GM12878 (cell line): ENCODE measurements around the gene NT5C3B. TPM values are rescaled to one million over a fixed set of nuclear protein-coding genes. Genes with fewer than 3 reads are reported as not detected.
A peak's percentile ranks its signal among the peaks of the same experiment; 100 is the strongest.

Experiments used
- ATAC-seq: fragments of 200-7000 bp; cut with Tn5 transposase; 3 replicates; pipeline ENCODE4 v1.9.1; 2020; ENCODE audit warnings: mild to moderate bottlenecking, moderate library complexity
- BruUV-seq: library from RNA; stranded (reverse); fragments of 400-500 nt; replicated peaks from 2 replicates; lab custom pipeline; 2021; lab: Mats Ljungman, UMichigan
- CTCF ChIA-PET: fragments of 300-600 bp; sonication (Branson Sonifier 250); formaldehyde crosslinking; extraction: SDS; loops from one replicate; lab custom pipeline; 2021; ENCODE audit warnings: inconsistent platforms; lab: Yijun Ruan, JAX
- POLR2A ChIA-PET: fragments of 350-600 bp; formaldehyde crosslinking; extraction: SDS; loops from one replicate; lab custom pipeline; 2021; ENCODE audit warnings: inconsistent platforms; lab: Charles Lee
- RAD21 ChIA-PET: fragments of 300-600 bp; sonication (Branson Sonifier 250); formaldehyde crosslinking; loops from one replicate; lab custom pipeline; 2023; ENCODE audit warnings: antibody characterized with exemption; ENCODE audit not compliant: unreplicated experiment; lab: Charles Lee
- SMC1A ChIA-PET: fragments of 300-600 bp; sonication (Branson Sonifier 250); formaldehyde crosslinking; loops from one replicate; lab custom pipeline; 2023; ENCODE audit not compliant: unreplicated experiment, uncharacterized antibody; lab: Charles Lee
- DNase-seq: peaks from one replicate; pipeline ENCODE4 v3.0.0-alpha.2; 2011; ENCODE audit warnings: low read depth, low spot score
- FAIRE-seq: peaks from 3 replicates; lab custom pipeline; 2011; peaks lifted over from hg19 to GRCh38; lab: Jason Lieb, UNC
- H2AFZ ChIP-seq: 2 replicates; pipeline ENCODE4 v1.6.0; 2011; ENCODE audit warnings: low read depth, low read length, control low read depth; ENCODE audit not compliant: control insufficient read depth
- H3K27ac ChIP-seq: 2 replicates; pipeline ENCODE4 v1.5.1; 2011; ENCODE audit warnings: control low read depth; ENCODE audit not compliant: control insufficient read depth, insufficient read depth
- H3K27me3 ChIP-seq, 2 experiments: replicated peaks in 1 of 2; 2 replicates each; pipeline versions ENCODE4 v1.6.0 to v1.6.1; 2011; ENCODE audit warnings: low read length in 1 of 2; ENCODE audit not compliant: control insufficient read depth in 2 of 2, insufficient read depth in 2 of 2
- H3K36me3 ChIP-seq, 2 experiments: 2 replicates each; pipeline ENCODE4 v1.5.1; 2011; ENCODE audit warnings: low read length in 1 of 2; ENCODE audit not compliant: control insufficient read depth in 2 of 2, insufficient read depth in 2 of 2
- H3K4me1 ChIP-seq: 2 replicates; pipeline ENCODE4 v1.6.1; 2011; ENCODE audit warnings: mild to moderate bottlenecking, low read length, moderate library complexity, mixed read lengths; ENCODE audit not compliant: control insufficient read depth, insufficient read depth
- H3K4me2 ChIP-seq: 2 replicates; pipeline ENCODE4 v1.6.0; 2011; ENCODE audit warnings: control low read depth; ENCODE audit not compliant: control insufficient read depth, insufficient read depth
- H3K4me3 ChIP-seq: fragments of 200-600 bp; sonication (generic); 2 replicates; pipeline ENCODE4 v1.5.1; 2016
- H3K79me2 ChIP-seq: 2 replicates; pipeline ENCODE4 v1.6.0; 2011; ENCODE audit warnings: low read length; ENCODE audit not compliant: control insufficient read depth, insufficient read depth
- H3K9ac ChIP-seq: 2 replicates; pipeline ENCODE4 v1.8.0; 2011; ENCODE audit warnings: low read length, control low read depth, mixed read lengths; ENCODE audit not compliant: control insufficient read depth, insufficient read depth
- H3K9me3 ChIP-seq: replicated peaks from 3 replicates; pipeline ENCODE4 v1.5.1; 2011; ENCODE audit warnings: mild to moderate bottlenecking, low read length; ENCODE audit not compliant: control insufficient read depth, insufficient read depth
- H4K20me1 ChIP-seq: 2 replicates; pipeline ENCODE4 v1.6.0; 2011; ENCODE audit not compliant: control insufficient read depth, insufficient read depth
- ASH2L ChIP-seq: fragments of 300-600, 200-600 bp; sonication (generic); IDR thresholded peaks from 2 replicates; pipeline ENCODE4 v1.6.1; 2017; ENCODE audit warnings: low read depth, mild to moderate bottlenecking, borderline replicate concordance
- BCL3 ChIP-seq: IDR thresholded peaks from 2 replicates; pipeline ENCODE4 v1.6.1; 2011; ENCODE audit warnings: borderline replicate concordance, low read depth, mild to moderate bottlenecking, moderate library complexity, low read length; ENCODE audit not compliant: insufficient read depth, poor library complexity, severe bottlenecking
- CREM ChIP-seq: IDR thresholded peaks from 2 replicates; pipeline ENCODE4 v1.6.1; 2014; ENCODE audit warnings: antibody characterized with exemption, low read depth
- EGR1 ChIP-seq, 2 experiments: IDR thresholded peaks; 1 replicate in 1 of 2; 2 replicates in 1 of 2; pipeline ENCODE4 v1.6.1; 2011 to 2012; ENCODE audit warnings: low read depth in 2 of 2, low read length in 2 of 2, borderline replicate concordance in 1 of 2, mild to moderate bottlenecking in 1 of 2, moderate library complexity in 1 of 2
- FOXK2 ChIP-seq: fragments of 450-650 bp; IDR thresholded peaks from 2 replicates; pipeline ENCODE4 v1.6.1; 2017; ENCODE audit warnings: mild to moderate bottlenecking, moderate library complexity
- GATAD2B ChIP-seq: fragments of 450-650 bp; conservative IDR thresholded peaks from 2 replicates; pipeline ENCODE4 v1.6.1; 2017; ENCODE audit warnings: low read depth, mild to moderate bottlenecking, moderate library complexity
- HDGF ChIP-seq: fragments of 450-650 bp; IDR thresholded peaks from 2 replicates; pipeline ENCODE4 v1.6.1; 2016; ENCODE audit warnings: antibody characterized with exemption
- MTA2 ChIP-seq: fragments of 450-650 bp; IDR thresholded peaks from 2 replicates; pipeline ENCODE4 v1.6.1; 2016; ENCODE audit warnings: low read depth, mild to moderate bottlenecking, moderate library complexity
- NBN ChIP-seq: fragments of 450-650 bp; IDR thresholded peaks from 2 replicates; pipeline ENCODE4 v1.6.1; 2016
- NR2C2 ChIP-seq: IDR thresholded peaks from 2 replicates; pipeline ENCODE4 v1.6.1; 2011; ENCODE audit warnings: borderline replicate concordance, low read depth; ENCODE audit not compliant: control insufficient read depth, insufficient read length
- POLR2A ChIP-seq: IDR thresholded peaks from 2 replicates; pipeline ENCODE4 v1.6.1; 2011; ENCODE audit warnings: low read depth, mild to moderate bottlenecking, low read length
- SIX5 ChIP-seq: IDR thresholded peaks from 2 replicates; pipeline ENCODE4 v1.6.1; 2011; ENCODE audit warnings: mild to moderate bottlenecking, low read depth, low read length, moderate library complexity; ENCODE audit not compliant: severe bottlenecking
- SMAD5 ChIP-seq: IDR thresholded peaks from 2 replicates; pipeline ENCODE4 v1.6.1; 2016; ENCODE audit warnings: antibody characterized with exemption, low read depth
- SRF ChIP-seq, 2 experiments: IDR thresholded peaks; 2 replicates each; pipeline ENCODE4 v1.6.1; 2011; ENCODE audit warnings: low read depth in 2 of 2, low read length in 2 of 2, mild to moderate bottlenecking in 1 of 2, moderate library complexity in 1 of 2
- TBL1XR1 ChIP-seq: IDR thresholded peaks from 2 replicates; pipeline ENCODE4 v1.6.1; 2012; ENCODE audit warnings: low read depth, low read length, improper control_type of control experiment
- TCF12 ChIP-seq: IDR thresholded peaks from 2 replicates; pipeline ENCODE4 v1.6.1; 2011; ENCODE audit warnings: low read depth, mild to moderate bottlenecking, low read length
- TCF7 ChIP-seq: IDR thresholded peaks from 2 replicates; pipeline ENCODE4 v1.6.1; 2014; ENCODE audit warnings: antibody characterized with exemption, borderline replicate concordance
- YY1 ChIP-seq: IDR thresholded peaks from 2 replicates; pipeline ENCODE4 v1.6.1; 2011; ENCODE audit warnings: low read depth, mild to moderate bottlenecking, low read length
- ZNF687 ChIP-seq: fragments of 450-650 bp; IDR thresholded peaks from 2 replicates; pipeline ENCODE4 v1.6.1; 2017; ENCODE audit warnings: mild to moderate bottlenecking, moderate library complexity
- WGBS: methylation state at CpG from one replicate; pipeline ENCODE4 v1.1.6; 2016; ENCODE audit warnings: low lambda C conversion rate; ENCODE audit not compliant: insufficient replicate concordance, insufficient coverage; ENCODE audit errors: missing lambda C conversion rate; 5-methylcytosine and 5-hydroxymethylcytosine counted together
- in situ Hi-C: fragments of 300-500 bp; cut with MboI; formaldehyde crosslinking; loops from 9 replicates; pipeline ENCODE4 v1.14.3; 2018; ENCODE audit warnings: mixed read lengths
- intact Hi-C: fragments of 100-400 bp; cut with micrococcal nuclease; formaldehyde crosslinking; loops from one replicate; pipeline ENCODE4 v1.14.2; 2022; ENCODE audit not compliant: unreplicated experiment
- polyA plus RNA-seq, 11 experiments: library from polyadenylated mRNA; depleted of rRNA in 4 of 11; unstranded in 6 of 11; stranded (reverse) in 5 of 11; fragments of >200 nt; fragmentation: Nextera tagmentation in 4 of 11; fragmentation: Illumina TruSeq in 1 of 11; extraction: Ambion mirVana in 4 of 11; extraction: Trizol in 1 of 11; gene quantifications; 1 replicate in 1 of 11; 2 replicates in 10 of 11; pipeline versions ENCODE4 v1.2.1 to v1.2.3, GENCODE V29; 2011 to 2016; ENCODE audit warnings: inconsistent platforms in 2 of 11, missing spikeins in 2 of 11, low read depth in 1 of 11
- total RNA-seq, 4 experiments: library from RNA; depleted of rRNA in 3 of 4; stranded (reverse); fragments of >200 nt in 3 of 4; fragmentation: Illumina TruSeq in 1 of 4; extraction: Trizol in 1 of 4; gene quantifications; 2 replicates each; pipeline versions ENCODE4 v1.2.1 to v1.2.3, GENCODE V29; 2013 to 2021

The NT5C3B gene
- total and polyA plus RNA-seq, 10 of the 15 experiments (the other 5 are each of a cell fraction or from before 2014, with no cell fraction given) = 0.52 to 64.6 (median 41.0) TPM

GRCh38 chr17:41864836-41865595 is 29.0 kb upstream of the NT5C3B start, which contains the start of gene KLHL11:
Gene KLHL11 (minus strand): TSS chr17:41865423. CDS start chr17:41865370, 53 bp downstream.
- peak within 1 kb of the TSS; percentile 85 for H3K4me2 ChIP-seq
- H3K4me3 ChIP-seq = peak within 1 kb of the TSS; percentile 74
- H3K36me3 ChIP-seq = peaks cover 3 to 17% of the 10 kb centered on the region in 2 experiments
- intact Hi-C loops = no loop called here
- in situ Hi-C loops = no loop called here
- peak; percentile 45 for DNase-seq
- 2% methylated on average over 83 of the region's 90 CpGs for WGBS
- peaks cover 39% of the 10 kb centered on the region for H3K79me2 ChIP-seq
- H3K27me3 ChIP-seq = no peaks in the 10 kb centered on the region
- peak within 1 kb of the TSS; percentile 74 for H3K27ac ChIP-seq
- H3K9ac ChIP-seq = peak within 1 kb of the TSS; percentile 90
- ChIA-PET CTCF (interaction anchor here (0.7 to 3.9 kb wide), 5 partner anchors 13 to 161 kb away, joined by 3 to 18 read pairs (median 4); partner anchors contain the start of gene P3H4), SMC1A (interaction anchor here (0.6 to 3.9 kb wide), 3 partner anchors 15 to 102 kb away, joined by 3 to 33 read pairs (median 3); partner anchors contain the start of gene CNP), POLR2A (interaction anchor here (0.6 to 3.4 kb wide), 8 partner anchors 10 to 186 kb away, joined by 3 to 15 read pairs (median 3); partner anchors contain the start of gene EIF1), RAD21 (interaction anchor here (0.6 to 2.7 kb wide), 7 partner anchors 13 to 329 kb away, joined by 3 to 15 read pairs (median 4); partner anchors contain the start of genes EIF1, GHDC, ODAD4 and P3H4)
- H2AFZ ChIP-seq = peak within 1 kb of the TSS; percentile 92
- H4K20me1 ChIP-seq = no peaks in the 10 kb centered on the region; the same call in 1 of the 2 replicates
- peak; percentile 75 for FAIRE-seq
- H3K4me1 ChIP-seq = peaks cover 7% of the 10 kb centered on the region; the same call in 1 of the 2 replicates
- H3K9me3 ChIP-seq = no peaks in the 10 kb centered on the region
- ATAC-seq = peak; percentile 96
- no TSS peak for BruUV-seq
- TF ChIP-seq CREM (0 out of 2 replicates have a peak, but pooled peaks have one; percentile 15), SIX5 (peak; percentile 4), NR2C2 (no peak), SMAD5 (0 out of 2 replicates have a peak, but pooled peaks have one; percentile 44), POLR2A (peak; percentile 93), EGR1 (IDR thresholded peaks at IDR 0.05; ENCODE audit: borderline replicate concordance in 1 of 2, low read depth in 2 of 2, low read length in 2 of 2) (peak in 1 of 2 experiments; percentile 1; a peak in 1 of 3 replicates), NBN (0 out of 2 replicates have a peak, but pooled peaks have one; percentile 38), MTA2 (no peak), TCF7 (no peak), HDGF (0 out of 2 replicates have a peak, but pooled peaks have one; percentile 54), TBL1XR1 (0 out of 2 replicates have a peak, but pooled peaks have one; percentile 25), GATAD2B (peak; percentile 66; the same call in 1 of the 2 replicates), ASH2L (peak; percentile 23; the same call in 1 of the 2 replicates), BCL3 (peak; percentile 57), FOXK2 (no peak), ZNF687 (peak; percentile 67; the same call in 1 of the 2 replicates), SRF (IDR thresholded peaks at IDR 0.05; ENCODE audit: low read depth in 2 of 2, low read length in 2 of 2) (no peak), YY1 (peak; percentile 98), TCF12 (peak; percentile 35; the same call in 1 of the 2 replicates)
